Esophagus squamous epithelium (tissue), 4 donors: Measurements from ENCODE around the gene GMDS.

Source experiments
- CTCF ChIP-seq, 6 experiments: fragments of 450-650 bp in 4 of 6; fragments of 200-600 bp in 2 of 6; sonication (generic) in 2 of 6; IDR thresholded peaks; one replicate each; pipeline ENCODE4 v1.5.1; 2016 to 2019; ENCODE audit warnings: antibody characterized with exemption in 6 of 6, mild to moderate bottlenecking in 4 of 6, moderate library complexity in 4 of 6
- POLR2A ChIP-seq, 4 donors: fragments of 450-650 bp; IDR thresholded peaks; one replicate each; pipeline ENCODE4 v1.6.1; 2017; ENCODE audit warnings: antibody characterized with exemption in 4 of 4, mild to moderate bottlenecking in 4 of 4, moderate library complexity in 3 of 4

GRCh38 chr6:1614448-1615150 lies 630.8 kb downstream of the GMDS start:
- TF ChIP-seq CTCF (IDR thresholded peaks at IDR 0.05) = no peak
- no peak for TF ChIP-seq POLR2A (IDR thresholded peaks at IDR 0.05)
